ENCODE results near the gene ATXN7L1. TPM values are rescaled to one million over a fixed set of nuclear protein-coding genes. Genes with fewer than 3 reads are reported as not detected.
"Not testable (repeated sequence)": the region's sequence is repeated elsewhere in the genome, so short reads cannot be mapped to it uniquely, and the experiment has no call there.

ATXN7L1 gene
- polyA plus RNA-seq, 6 donors from 2014 or later = 9.8 to 18.2 (median 10.8) TPM

GRCh38 chr7:105796365-105796764, 80.0 kb downstream of the ATXN7L1 start:
- H3K27ac Mint-ChIP-seq = no peak overlapping the region
- H3K27me3 Mint-ChIP-seq = no peaks in the 10 kb centered on the region
- H3K36me3 Mint-ChIP-seq = no peaks in the 10 kb centered on the region
- H3K4me1 Mint-ChIP-seq = peaks cover 0 to 4% (median 0%) of the 10 kb centered on the region in 3 donors
- no peak for DNase-seq
- no peak overlapping the region for H3K4me3 Mint-ChIP-seq
- ATAC-seq (ENCODE audit: low read depth in 2 of 2) = no peak
- no peaks in the 10 kb centered on the region for H3K9me3 Mint-ChIP-seq

GRCh38 chr7:105794741-105795729, 81.4 kb downstream of the ATXN7L1 start:
- Mint-ChIP-seq H3K36me3 (no peaks in the 10 kb centered on the region), H3K27ac (no peak overlapping the region), H3K9me3 (no peaks in the 10 kb centered on the region), H3K27me3 (no peaks in the 10 kb centered on the region), H3K4me3 (peak overlapping the region in 1 of 8 donors; percentile 18), H3K4me1 (peaks cover 0 to under 1% (median 0%) of the 10 kb centered on the region in 3 donors)
- DNase-seq = no peak
- ATAC-seq (ENCODE audit: low read depth in 2 of 2) = no peak

GRCh38 chr7:105792488-105793370, 83.7 kb downstream of the ATXN7L1 start:
- Mint-ChIP-seq H3K27ac (no peak overlapping the region), H3K4me1 (no peaks in the 10 kb centered on the region), H3K9me3 (no peaks in the 10 kb centered on the region), H3K4me3 (no peak overlapping the region), H3K36me3 (no peaks in the 10 kb centered on the region), H3K27me3 (no peaks in the 10 kb centered on the region)
- DNase-seq = no peak
- no peak for ATAC-seq (ENCODE audit: low read depth in 2 of 2)

DNA sequence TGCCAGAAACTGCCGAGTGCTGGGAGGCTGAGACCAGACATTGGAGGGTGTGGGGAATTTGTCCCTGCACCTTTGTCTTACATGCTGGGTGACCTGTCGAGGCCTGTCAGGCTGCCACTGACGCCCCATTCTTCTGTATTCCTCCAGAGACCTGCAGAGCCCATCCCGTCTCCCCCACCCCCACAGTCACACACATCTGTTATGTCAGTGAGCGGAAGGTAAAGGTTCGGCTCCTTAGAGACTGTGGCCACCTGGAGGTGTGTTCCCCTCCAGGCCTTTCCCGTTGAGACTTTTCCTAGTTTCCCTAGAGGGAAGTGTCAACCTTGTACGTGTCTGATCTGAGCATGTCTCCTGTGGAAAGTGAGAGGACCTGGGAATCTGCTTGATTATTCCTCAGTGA, 84.5 kb downstream of the ATXN7L1 start:
- no peaks in the 10 kb centered on the region for H3K36me3 Mint-ChIP-seq
- no peak overlapping the region for H3K4me3 Mint-ChIP-seq
- no peaks in the 10 kb centered on the region for H3K27me3 Mint-ChIP-seq
- H3K27ac Mint-ChIP-seq = peak overlapping the region in 1 of 6 donors; percentile 68
- H3K9me3 Mint-ChIP-seq = no peaks in the 10 kb centered on the region
- no peak for DNase-seq
- ATAC-seq (ENCODE audit: low read depth in 2 of 2) = no peak
- H3K4me1 Mint-ChIP-seq = no peaks in the 10 kb centered on the region

DNA sequence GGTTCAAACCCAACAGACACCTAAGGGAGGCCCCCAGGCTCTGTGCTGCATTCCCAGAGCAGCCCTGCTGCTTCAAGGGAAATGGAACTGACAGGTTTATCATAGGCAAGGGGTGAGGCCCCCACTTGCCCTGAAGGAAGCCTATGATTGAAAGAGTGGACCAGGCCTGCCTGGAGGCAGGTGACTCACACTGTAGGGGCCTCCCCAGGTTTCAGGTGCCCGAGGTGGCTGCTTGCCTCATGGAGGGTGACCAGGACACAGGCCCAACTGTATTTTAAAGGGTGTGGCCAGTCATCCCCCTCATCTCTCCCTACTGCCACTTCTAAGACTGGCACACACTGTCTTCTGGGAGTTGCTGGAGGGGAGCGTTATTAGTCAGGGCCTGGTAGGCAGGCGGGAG, 85.4 kb downstream of the ATXN7L1 start:
- Mint-ChIP-seq H3K27me3 (no peaks in the 10 kb centered on the region), H3K4me1 (no peaks in the 10 kb centered on the region), H3K36me3 (no peaks in the 10 kb centered on the region), H3K4me3 (no peak overlapping the region), H3K9me3 (no peaks in the 10 kb centered on the region), H3K27ac (no peak overlapping the region)
- DNase-seq = no peak
- no peak for ATAC-seq (ENCODE audit: low read depth in 2 of 2)

- H3K4me1 Mint-ChIP-seq; H3K36me3 Mint-ChIP-seq; H3K4me3 Mint-ChIP-seq; H3K27ac Mint-ChIP-seq; H3K9me3 Mint-ChIP-seq; ATAC-seq (ENCODE audit: low read depth in 2 of 2); H3K27me3 Mint-ChIP-seq; DNase-seq: not testable (repeated sequence)
Measured at GRCh38 chr7:105790452-105790851, 85.9 kb downstream of the ATXN7L1 start.

DNA sequence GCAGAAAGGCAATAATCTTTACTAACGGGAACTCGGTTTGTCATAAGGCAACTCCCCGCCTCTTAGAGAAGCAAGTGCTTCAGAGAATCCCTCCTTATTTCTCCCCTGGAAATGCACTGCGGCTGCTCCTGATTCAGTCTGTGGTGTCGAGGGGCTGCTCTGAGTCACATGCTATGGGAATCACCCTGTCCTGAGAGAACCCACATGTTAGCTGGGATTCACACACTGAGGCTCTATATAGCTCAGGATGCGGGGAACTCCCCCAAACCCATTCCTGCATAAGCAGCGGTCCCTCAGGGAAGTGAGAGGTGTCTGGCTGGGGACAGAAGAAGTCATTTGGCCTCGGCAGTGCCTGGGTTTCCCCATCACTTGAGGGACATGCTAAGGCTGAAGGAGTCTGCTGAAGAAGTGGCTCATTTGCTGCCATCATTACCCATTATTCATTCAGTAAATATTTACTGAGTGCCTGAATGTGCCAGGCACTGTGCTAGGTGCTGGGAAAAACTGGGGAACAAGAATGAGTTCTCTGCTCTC, 87.5 kb downstream of the ATXN7L1 start:
- no peak overlapping the region for H3K4me3 Mint-ChIP-seq
- H3K27me3 Mint-ChIP-seq = no peaks in the 10 kb centered on the region
- ATAC-seq (ENCODE audit: low read depth in 2 of 2) = no peak
- H3K4me1 Mint-ChIP-seq = no peaks in the 10 kb centered on the region
- H3K9me3 Mint-ChIP-seq = no peaks in the 10 kb centered on the region
- no peak for DNase-seq
- no peaks in the 10 kb centered on the region for H3K36me3 Mint-ChIP-seq
- H3K27ac Mint-ChIP-seq = no peak overlapping the region

DNA sequence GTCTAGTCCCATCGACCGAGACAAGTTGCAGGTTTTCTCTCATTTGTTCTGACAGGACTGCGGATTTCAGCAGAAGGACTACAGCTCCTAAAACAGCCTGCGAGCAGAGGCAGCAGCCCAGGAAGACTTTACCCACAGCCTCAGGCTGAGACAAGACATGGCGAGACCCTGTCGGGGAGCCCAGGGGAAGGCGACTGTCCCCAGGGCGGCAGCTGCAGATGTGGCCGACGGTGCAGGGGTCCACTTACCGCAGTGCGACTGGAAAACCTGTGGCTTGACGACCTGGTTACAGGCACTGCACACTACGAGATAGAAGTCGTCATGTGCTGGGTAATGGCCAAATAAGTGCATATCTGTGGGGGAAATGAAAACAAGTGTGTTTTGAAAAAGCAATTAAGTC, 88.0 kb downstream of the ATXN7L1 start:
- Mint-ChIP-seq H3K9me3 (no peaks in the 10 kb centered on the region), H3K36me3 (no peaks in the 10 kb centered on the region), H3K4me3 (no peak overlapping the region), H3K27me3 (no peaks in the 10 kb centered on the region), H3K27ac (no peak overlapping the region), H3K4me1 (no peaks in the 10 kb centered on the region)
- DNase-seq = no peak
- ATAC-seq (ENCODE audit: low read depth in 2 of 2) = no peak

DNA sequence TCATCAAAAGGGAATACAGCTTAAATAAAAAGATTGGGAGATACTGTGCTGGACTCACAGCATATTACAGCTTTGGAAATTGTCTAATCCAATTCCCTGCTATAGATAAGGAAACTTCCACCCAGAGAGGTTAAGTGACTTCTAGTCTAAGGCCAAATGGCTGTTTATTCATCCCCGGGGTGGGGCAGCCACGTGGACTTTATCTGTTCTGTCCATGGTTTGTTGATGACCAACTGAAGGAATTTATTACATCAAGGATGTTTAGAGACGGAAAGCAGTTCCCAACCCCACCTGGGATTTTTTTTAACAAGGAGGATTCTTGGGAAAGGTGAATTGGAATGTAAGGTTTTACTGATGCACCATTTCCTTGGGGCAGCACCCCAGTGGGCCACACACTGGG, 88.6 kb downstream of the ATXN7L1 start:
- H3K4me1 Mint-ChIP-seq = no peaks in the 10 kb centered on the region
- H3K9me3 Mint-ChIP-seq = no peaks in the 10 kb centered on the region
- H3K27ac Mint-ChIP-seq = no peak overlapping the region
- no peaks in the 10 kb centered on the region for H3K27me3 Mint-ChIP-seq
- no peak for ATAC-seq (ENCODE audit: low read depth in 2 of 2)
- no peak for DNase-seq
- no peaks in the 10 kb centered on the region for H3K36me3 Mint-ChIP-seq
- no peak overlapping the region for H3K4me3 Mint-ChIP-seq

GRCh38 chr7:105786520-105787470, 89.6 kb downstream of the ATXN7L1 start:
- H3K27ac Mint-ChIP-seq = no peak overlapping the region
- H3K4me1 Mint-ChIP-seq = no peaks in the 10 kb centered on the region
- DNase-seq = no peak
- no peaks in the 10 kb centered on the region for H3K36me3 Mint-ChIP-seq
- no peak for ATAC-seq (ENCODE audit: low read depth in 2 of 2)
- H3K9me3 Mint-ChIP-seq = no peaks in the 10 kb centered on the region
- no peaks in the 10 kb centered on the region for H3K27me3 Mint-ChIP-seq
- no peak overlapping the region for H3K4me3 Mint-ChIP-seq

GRCh38 chr7:105782391-105783042, 93.9 kb downstream of the ATXN7L1 start:
- Mint-ChIP-seq H3K4me3 (no peak overlapping the region), H3K4me1 (no peaks in the 10 kb centered on the region), H3K9me3 (no peaks in the 10 kb centered on the region), H3K36me3 (no peaks in the 10 kb centered on the region), H3K27me3 (peaks cover 0 to 8% (median 5%) of the 10 kb centered on the region in 3 donors), H3K27ac (no peak overlapping the region)
- ATAC-seq (ENCODE audit: low read depth in 2 of 2) (no peak), DNase-seq (no peak)

All from naive B cell (primary cell).